Stomach smooth muscle (tissue), 2 donors: ENCODE measurements around the gene KCNG4.

Source experiments
- H3K27ac ChIP-seq: one replicate; pipeline ENCODE4 v1.7.0; 2013; ENCODE audit warnings: mild to moderate bottlenecking, low read length, inconsistent platforms
- H3K27me3 ChIP-seq, 2 donors: one replicate each; pipeline ENCODE4 v1.7.0; 2013; ENCODE audit warnings: low read length in 2 of 2; ENCODE audit not compliant: insufficient read depth in 2 of 2, control insufficient read depth in 1 of 2
- H3K36me3 ChIP-seq, 2 donors: one replicate each; pipeline ENCODE4 v1.7.0; 2013; ENCODE audit warnings: low read length in 2 of 2; ENCODE audit not compliant: control insufficient read depth in 2 of 2, insufficient read depth in 2 of 2
- H3K4me1 ChIP-seq: one replicate; pipeline ENCODE4 v1.7.0; 2013; ENCODE audit warnings: low read length; ENCODE audit not compliant: control insufficient read depth, insufficient read depth
- H3K4me3 ChIP-seq, 2 donors: one replicate each; pipeline ENCODE4 v1.7.0; 2013; ENCODE audit warnings: low read length in 2 of 2
- H3K9ac ChIP-seq, 2 donors: one replicate each; pipeline ENCODE4 v1.7.0; 2013; ENCODE audit warnings: low read length in 2 of 2, mild to moderate bottlenecking in 1 of 2
- H3K9me3 ChIP-seq, 2 donors: one replicate each; pipeline ENCODE4 v1.7.0; 2013; ENCODE audit warnings: low read length in 2 of 2; ENCODE audit not compliant: control insufficient read depth in 2 of 2
- donor health status: healthy.
- donor health status: Pancreatic carcinoma.

KCNG4 gene

GRCh38 chr16:84247331-84247730 is 7.5 kb upstream of the KCNG4 start:
- Histone ChIP-seq H3K4me1 (no peaks in the 10 kb centered on the region), H3K4me3 (no peak overlapping the region), H3K9me3 (peaks cover 5 to 11% of the 10 kb centered on the region in 2 donors), H3K9ac (no peak overlapping the region), H3K27me3 (peaks cover 0 to 12% of the 10 kb centered on the region in 2 donors), H3K36me3 (no peaks in the 10 kb centered on the region), H3K27ac (no peak overlapping the region)

GRCh38 chr16:84246679-84247077 is 6.9 kb upstream of the KCNG4 start:
- Histone ChIP-seq H3K4me3 (no peak overlapping the region), H3K9ac (no peak overlapping the region), H3K4me1 (no peaks in the 10 kb centered on the region), H3K27me3 (peaks cover 0 to 12% of the 10 kb centered on the region in 2 donors), H3K9me3 (peaks cover 5 to 11% of the 10 kb centered on the region in 2 donors), H3K27ac (no peak overlapping the region), H3K36me3 (no peaks in the 10 kb centered on the region)

- no peak overlapping the region for H3K4me3 ChIP-seq
Observed at GRCh38 chr16:84245956-84246678, 6.3 kb upstream of the KCNG4 start.

GRCh38 chr16:84244728-84245127 is 4.9 kb upstream of the KCNG4 start:
- Histone ChIP-seq H3K36me3 (no peaks in the 10 kb centered on the region), H3K9me3 (peaks cover 5 to 11% of the 10 kb centered on the region in 2 donors), H3K27me3 (peaks cover 5 to 16% of the 10 kb centered on the region in 2 donors), H3K4me3 (no peak overlapping the region), H3K27ac (no peak overlapping the region), H3K9ac (no peak overlapping the region), H3K4me1 (no peaks in the 10 kb centered on the region)

More at GRCh38 chr16:84245956-84246678, 6.3 kb upstream of the KCNG4 start:
- Histone ChIP-seq H3K36me3 (no peaks in the 10 kb centered on the region), H3K27ac (no peak overlapping the region), H3K27me3 (peaks cover 0 to 12% of the 10 kb centered on the region in 2 donors), H3K4me1 (no peaks in the 10 kb centered on the region), H3K9ac (no peak overlapping the region), H3K9me3 (peaks cover 5 to 11% of the 10 kb centered on the region in 2 donors)

- H3K9me3 ChIP-seq: peaks cover 5 to 11% of the 10 kb centered on the region in 2 donors
- H3K4me1 ChIP-seq: no peaks in the 10 kb centered on the region
- H3K4me3 ChIP-seq: no peak overlapping the region
- peaks cover 5 to 14% of the 10 kb centered on the region in 2 donors for H3K27me3 ChIP-seq
- H3K9ac ChIP-seq: no peak overlapping the region
- no peaks in the 10 kb centered on the region for H3K36me3 ChIP-seq
- H3K27ac ChIP-seq: no peak overlapping the region
Observed at GRCh38 chr16:84243732-84244131, 3.9 kb upstream of the KCNG4 start.

GRCh38 chr16:84242839-84243238 is 3.0 kb upstream of the KCNG4 start:
- H3K27ac ChIP-seq: no peak overlapping the region
- peaks cover 9 to 15% of the 10 kb centered on the region in 2 donors for H3K27me3 ChIP-seq
- H3K4me1 ChIP-seq: no peaks in the 10 kb centered on the region
- peaks cover 5 to 11% of the 10 kb centered on the region in 2 donors for H3K9me3 ChIP-seq
- no peak overlapping the region for H3K9ac ChIP-seq
- H3K36me3 ChIP-seq: no peaks in the 10 kb centered on the region
- H3K4me3 ChIP-seq: no peak overlapping the region

GRCh38 chr16:84241778-84242177 is 2.0 kb upstream of the KCNG4 start:
- H3K4me3 ChIP-seq: no peak overlapping the region
- no peaks in the 10 kb centered on the region for H3K4me1 ChIP-seq
- peaks cover 10 to 15% of the 10 kb centered on the region in 2 donors for H3K27me3 ChIP-seq
- H3K9me3 ChIP-seq: peaks cover 5 to 11% of the 10 kb centered on the region in 2 donors
- H3K9ac ChIP-seq: no peak overlapping the region
- no peak overlapping the region for H3K27ac ChIP-seq
- H3K36me3 ChIP-seq: no peaks in the 10 kb centered on the region

GRCh38 chr16:84240455-84240854 is 643 bp upstream of the KCNG4 start:
- H3K4me3 ChIP-seq: no peak overlapping the region
- peaks cover 10 to 15% of the 10 kb centered on the region in 2 donors for H3K27me3 ChIP-seq
- no peak overlapping the region for H3K27ac ChIP-seq
- no peaks in the 10 kb centered on the region for H3K36me3 ChIP-seq
- H3K9ac ChIP-seq: no peak overlapping the region
- no peaks in the 10 kb centered on the region for H3K4me1 ChIP-seq
- H3K9me3 ChIP-seq: peaks cover 5 to 11% of the 10 kb centered on the region in 2 donors

- Histone ChIP-seq H3K9me3 (peaks cover 1 to 3% of the 10 kb centered on the region in 2 donors), H3K27me3 (peaks cover 10 to 12% of the 10 kb centered on the region in 2 donors), H3K4me1 (no peaks in the 10 kb centered on the region), H3K4me3 (no peak overlapping the region), H3K9ac (no peak overlapping the region), H3K27ac (no peak overlapping the region), H3K36me3 (no peaks in the 10 kb centered on the region)
Observed at GRCh38 chr16:84239141-84239769, 557 bp downstream of the KCNG4 start.

- Histone ChIP-seq H3K27me3 (peaks cover 10 to 12% of the 10 kb centered on the region in 2 donors), H3K27ac (no peak overlapping the region), H3K36me3 (no peaks in the 10 kb centered on the region), H3K4me3 (no peak overlapping the region), H3K4me1 (no peaks in the 10 kb centered on the region), H3K9me3 (no peaks in the 10 kb centered on the region), H3K9ac (no peak overlapping the region)
Observed at GRCh38 chr16:84237994-84238750, 1.6 kb downstream of the KCNG4 start.
